GM13977 (cell line): Measurements from ENCODE around the gene RNF39.

ENCODE experiments used
- DNase-seq: peaks from one replicate; pipeline ENCODE4 v3.0.0; 2012; ENCODE audit warnings: low spot score
- in situ Hi-C: fragments of 300-500 bp; cut with MboI; formaldehyde crosslinking; loops from one replicate; pipeline ENCODE4 v1.12.0; 2022; ENCODE audit warnings: low sequenced_read_pairs, low pct_unique_long_range_greater_than_20kb, mixed read lengths, inconsistent platforms; ENCODE audit not compliant: unreplicated experiment
- TF ChIP-seq, protein P1 (sequence below): IDR thresholded peaks from 2 replicates; pipeline ENCODE4 v1.5.1; 2012; ENCODE audit warnings: mild to moderate bottlenecking, control low read depth; ENCODE audit not compliant: insufficient read depth; ENCODE audit errors: extremely low read depth, missing control alignments

RNF39 gene

DNA sequence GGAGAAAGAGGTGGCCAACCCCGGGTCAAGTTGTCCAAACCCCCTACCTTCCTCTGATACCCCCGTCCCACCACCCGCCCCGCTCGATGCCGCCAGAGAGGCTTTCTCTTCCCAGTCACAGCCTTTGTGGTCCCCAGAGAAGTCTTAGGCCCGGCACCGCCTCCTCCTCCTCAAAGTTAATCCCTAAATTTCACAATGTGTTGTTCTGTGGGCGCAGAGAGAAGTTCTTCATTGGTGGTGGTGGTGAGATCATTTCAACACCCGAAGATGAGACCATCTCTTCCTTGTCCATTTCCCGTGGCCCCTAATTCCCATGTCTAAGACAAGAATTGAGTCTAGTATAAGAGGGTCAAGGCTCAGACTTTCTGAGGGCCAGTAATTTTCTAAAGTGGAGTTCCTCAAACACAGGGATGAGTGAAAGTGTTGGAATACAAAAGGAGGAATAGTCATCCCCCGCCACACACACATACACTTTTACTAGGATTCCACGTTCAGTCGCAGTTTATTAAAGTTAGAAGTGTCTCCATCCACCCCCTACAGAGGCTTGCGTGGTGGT, 26.9 kb upstream of the RNF39 start:
- DNase-seq, result no peak
- TF ChIP-seq, protein P1, sequence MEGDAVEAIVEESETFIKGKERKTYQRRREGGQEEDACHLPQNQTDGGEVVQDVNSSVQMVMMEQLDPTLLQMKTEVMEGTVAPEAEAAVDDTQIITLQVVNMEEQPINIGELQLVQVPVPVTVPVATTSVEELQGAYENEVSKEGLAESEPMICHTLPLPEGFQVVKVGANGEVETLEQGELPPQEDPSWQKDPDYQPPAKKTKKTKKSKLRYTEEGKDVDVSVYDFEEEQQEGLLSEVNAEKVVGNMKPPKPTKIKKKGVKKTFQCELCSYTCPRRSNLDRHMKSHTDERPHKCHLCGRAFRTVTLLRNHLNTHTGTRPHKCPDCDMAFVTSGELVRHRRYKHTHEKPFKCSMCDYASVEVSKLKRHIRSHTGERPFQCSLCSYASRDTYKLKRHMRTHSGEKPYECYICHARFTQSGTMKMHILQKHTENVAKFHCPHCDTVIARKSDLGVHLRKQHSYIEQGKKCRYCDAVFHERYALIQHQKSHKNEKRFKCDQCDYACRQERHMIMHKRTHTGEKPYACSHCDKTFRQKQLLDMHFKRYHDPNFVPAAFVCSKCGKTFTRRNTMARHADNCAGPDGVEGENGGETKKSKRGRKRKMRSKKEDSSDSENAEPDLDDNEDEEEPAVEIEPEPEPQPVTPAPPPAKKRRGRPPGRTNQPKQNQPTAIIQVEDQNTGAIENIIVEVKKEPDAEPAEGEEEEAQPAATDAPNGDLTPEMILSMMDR, result no peak
- in situ Hi-C loops, result no loop called here

DNA sequence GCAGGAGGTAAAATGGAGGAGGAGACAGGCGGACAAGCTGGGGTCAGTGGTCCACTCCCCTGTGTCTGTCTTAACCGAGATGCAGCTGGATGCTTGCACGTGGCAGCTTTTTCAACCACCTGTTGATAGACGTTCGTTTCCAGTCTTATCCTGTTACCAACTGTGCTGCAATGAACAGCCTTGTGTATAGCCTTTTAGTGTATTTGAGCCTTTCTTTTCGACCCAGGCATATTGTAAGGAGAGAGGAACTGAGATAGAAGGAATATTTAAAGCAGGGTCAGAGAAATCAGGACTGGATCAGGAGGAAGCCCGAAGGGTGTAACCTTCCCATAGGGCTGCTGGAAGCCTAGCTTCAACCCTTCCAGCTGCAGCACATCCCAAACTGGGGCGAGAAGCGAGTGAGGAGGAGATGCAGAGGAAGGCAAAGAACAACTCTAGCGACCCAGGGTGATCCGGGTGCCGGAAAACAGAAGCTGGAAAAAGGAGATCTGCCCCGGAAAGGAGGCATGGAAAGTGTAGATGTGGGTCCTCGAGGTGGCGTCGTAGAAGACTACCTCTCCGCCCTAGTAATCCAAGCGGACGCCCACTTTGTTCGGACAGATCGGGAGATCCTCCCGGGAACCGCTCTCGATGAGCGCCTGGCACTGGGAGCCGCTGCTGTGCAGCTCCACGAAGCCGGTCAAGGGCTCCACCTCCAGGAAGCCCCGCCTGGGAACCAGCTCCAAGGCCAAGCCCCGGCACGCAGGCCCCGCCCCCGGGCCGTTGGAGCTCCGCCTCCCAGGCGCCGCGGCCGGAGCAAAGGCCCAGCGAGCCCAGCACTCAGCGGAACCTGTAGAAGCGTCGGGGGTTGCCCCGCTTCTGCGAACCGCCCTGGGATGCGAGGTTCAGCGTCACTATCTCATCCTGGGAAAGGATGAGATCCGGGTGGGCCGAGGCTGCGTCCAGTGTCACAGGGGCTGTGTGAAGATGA, 26.2 kb upstream of the RNF39 start:
- DNase-seq, result peak; percentile 86
- in situ Hi-C loops, result no loop called here
- TF ChIP-seq, protein P1, result peak; percentile 4

DNA sequence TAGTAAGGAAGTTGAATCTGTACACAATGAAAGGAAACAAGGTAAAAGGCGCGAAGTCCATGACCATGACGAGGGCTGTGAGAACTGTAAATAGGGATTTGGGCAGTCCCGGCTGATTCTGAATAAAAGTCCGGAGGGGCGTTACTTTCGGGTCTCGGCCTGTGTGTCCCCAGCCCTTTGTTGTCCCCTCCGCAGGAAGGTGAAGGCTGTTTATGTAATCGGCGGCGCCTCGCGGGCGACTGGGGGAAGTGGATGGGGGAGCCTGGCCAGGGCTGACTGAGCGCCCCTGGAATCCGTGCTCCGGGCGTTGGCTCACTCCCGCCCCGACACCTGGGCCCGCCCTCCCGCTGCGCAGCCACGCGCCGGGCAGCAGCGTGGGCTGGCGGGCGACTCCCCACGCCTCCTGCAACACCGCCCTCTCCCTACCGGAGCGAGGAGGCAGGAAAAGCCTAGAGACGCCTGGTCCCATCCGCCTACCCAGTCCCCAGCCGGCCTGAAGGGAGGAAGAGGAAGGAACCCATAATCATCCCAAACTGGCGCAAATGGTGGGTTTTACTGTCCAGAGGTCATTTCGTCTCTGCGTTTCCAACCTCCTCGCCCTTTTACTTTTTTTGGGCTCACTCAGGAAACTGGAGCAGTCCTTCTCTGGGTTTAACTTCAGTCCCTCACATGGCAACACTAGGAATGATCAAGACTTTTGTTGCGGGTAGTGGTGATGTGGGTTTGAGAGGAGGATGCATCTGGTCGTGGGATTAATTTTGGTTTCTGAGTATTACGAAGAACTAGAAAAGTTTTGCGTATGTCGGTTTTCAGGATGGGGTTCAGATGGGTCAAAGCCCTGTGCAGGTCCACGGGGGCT, 25.2 kb upstream of the RNF39 start:
- no peak for DNase-seq
- TF ChIP-seq, protein P1, result no peak
- in situ Hi-C loops, result no loop called here

DNA sequence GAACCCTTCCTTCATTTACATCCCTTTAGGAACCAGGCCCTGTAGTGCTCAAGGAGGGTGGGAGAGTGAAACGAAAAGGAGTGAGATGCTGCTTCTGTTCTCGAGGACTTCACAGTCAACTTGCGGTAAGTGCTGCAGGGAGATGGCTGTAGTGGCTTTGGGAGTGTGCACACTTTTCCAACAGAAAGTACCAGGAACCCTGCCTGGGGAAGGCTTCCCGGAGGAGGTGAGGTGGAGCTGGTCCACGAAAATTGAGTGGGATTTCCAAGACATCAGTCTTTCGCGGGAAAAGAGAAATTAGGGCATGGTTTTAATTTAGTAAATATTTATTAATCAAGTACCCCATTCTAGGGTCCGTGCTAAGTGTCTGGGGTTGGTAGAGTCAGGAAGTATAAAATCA, 24.6 kb upstream of the RNF39 start:
- no peak for DNase-seq
- TF ChIP-seq, protein P1, result no peak
- in situ Hi-C loops, result no loop called here

DNA sequence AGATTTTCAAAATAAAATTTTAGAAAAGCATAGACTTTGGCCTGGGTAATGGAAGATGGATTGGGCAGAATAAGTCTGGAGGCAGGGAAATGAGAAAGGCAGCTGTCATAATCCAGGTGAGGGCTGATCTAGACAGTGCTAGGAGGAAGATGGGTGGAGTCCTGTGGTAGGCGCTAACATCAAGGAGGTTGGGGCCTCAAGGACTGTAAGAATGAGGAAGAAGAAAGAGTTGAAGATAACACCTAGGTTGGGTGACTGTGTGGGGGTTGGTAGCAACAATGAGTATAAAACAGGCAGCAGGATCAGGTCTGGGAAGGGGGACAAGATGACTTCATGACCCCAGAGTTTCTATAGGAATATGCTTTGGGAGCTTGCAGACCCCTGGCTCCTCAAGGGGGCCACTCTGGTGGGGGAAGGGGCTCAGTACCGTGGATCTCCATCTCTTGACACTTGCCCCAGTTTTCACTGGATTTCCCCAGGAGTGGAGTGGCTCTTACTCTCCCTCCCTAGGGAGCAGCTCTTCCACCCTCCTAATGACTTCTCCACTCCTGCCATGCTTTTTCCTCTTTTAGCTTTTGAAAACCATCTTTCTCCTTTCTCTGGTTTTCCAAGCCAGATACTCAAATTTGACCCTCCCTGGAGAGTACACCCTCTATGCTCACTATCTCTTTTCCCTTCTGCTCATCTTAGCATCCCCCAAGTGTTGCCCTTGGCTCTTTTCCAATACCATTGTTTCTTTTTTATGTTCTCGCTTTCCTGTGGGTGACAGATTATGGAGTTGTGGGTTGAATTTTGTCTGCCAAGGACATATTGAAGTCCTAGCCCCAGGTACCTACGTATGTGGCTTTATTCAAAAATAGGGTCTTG, 22.6 kb upstream of the RNF39 start:
- TF ChIP-seq, protein P1, result no peak
- no peak for DNase-seq
- in situ Hi-C loops, result loop anchor here (5.0 kb wide), 1 partner anchor 79 kb away; no protein-coding TSS in a partner anchor
